ENCODE data around the gene CLEC4F.
A peak's percentile ranks its signal among the peaks of the same experiment; 100 is the strongest.

The CLEC4F gene

GRCh38 chr2:70850925-70851324, 30.5 kb upstream of the CLEC4F start:
- TF ChIP-seq CTCF (IDR thresholded peaks at IDR 0.05; ENCODE audit: insufficient read depth, low read depth, low read length, missing control alignments): no peak
- H3K4me3 ChIP-seq (ENCODE audit: low read length): no peak overlapping the region
- peak; percentile 27 for DNase-seq (ENCODE audit: low read depth)

- no peak for TF ChIP-seq CTCF (IDR thresholded peaks at IDR 0.05; ENCODE audit: insufficient read depth, low read depth, low read length, missing control alignments)
- no peak overlapping the region for H3K4me3 ChIP-seq (ENCODE audit: low read length)
- no peak for DNase-seq (ENCODE audit: low read depth)
Measured at GRCh38 chr2:70842401-70842800, 22.0 kb upstream of the CLEC4F start.

- H3K4me3 ChIP-seq (ENCODE audit: low read length): no peak overlapping the region
- no peak for TF ChIP-seq CTCF (IDR thresholded peaks at IDR 0.05; ENCODE audit: insufficient read depth, low read depth, low read length, missing control alignments)
- no peak for DNase-seq (ENCODE audit: low read depth)
Measured at GRCh38 chr2:70837980-70838925, 17.9 kb upstream of the CLEC4F start.

- TF ChIP-seq CTCF (IDR thresholded peaks at IDR 0.05; ENCODE audit: insufficient read depth, low read depth, low read length, missing control alignments): no peak
- DNase-seq (ENCODE audit: low read depth): no peak
Measured at GRCh38 chr2:70835643-70836042, 15.2 kb upstream of the CLEC4F start, which contains the start of gene CD207. Gene CD207 (minus strand): TSS chr2:70835816. CDS start chr2:70835776, 40 bp downstream.

DNA sequence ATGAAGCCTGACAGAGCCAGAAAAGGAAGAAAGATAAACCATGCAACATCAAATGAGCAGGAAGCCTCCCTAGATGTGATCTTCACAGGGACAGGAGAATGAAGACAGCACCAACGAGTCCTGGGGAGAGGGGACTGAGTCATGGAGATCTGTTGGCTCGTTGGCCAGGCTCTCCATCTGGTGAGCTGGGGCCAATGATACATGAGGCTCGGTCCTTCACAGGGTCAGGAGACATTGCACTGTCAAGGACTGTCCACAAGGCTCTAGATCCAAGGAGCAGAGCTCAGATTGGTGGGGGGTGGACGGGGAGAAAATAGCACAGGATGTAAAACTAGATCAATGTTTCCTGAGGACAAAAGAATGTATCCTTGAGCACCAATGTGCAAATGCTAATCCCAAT, 14.5 kb upstream of the CLEC4F start:
- no peak overlapping the region for H3K4me3 ChIP-seq (ENCODE audit: low read length)
- TF ChIP-seq CTCF (IDR thresholded peaks at IDR 0.05; ENCODE audit: insufficient read depth, low read depth, low read length, missing control alignments): no peak
- no peak for DNase-seq (ENCODE audit: low read depth)

More at GRCh38 chr2:70835643-70836042, 15.2 kb upstream of the CLEC4F start, which contains the start of gene CD207:
- no peak within 1 kb of the TSS for H3K4me3 ChIP-seq (ENCODE audit: low read length)

DNA sequence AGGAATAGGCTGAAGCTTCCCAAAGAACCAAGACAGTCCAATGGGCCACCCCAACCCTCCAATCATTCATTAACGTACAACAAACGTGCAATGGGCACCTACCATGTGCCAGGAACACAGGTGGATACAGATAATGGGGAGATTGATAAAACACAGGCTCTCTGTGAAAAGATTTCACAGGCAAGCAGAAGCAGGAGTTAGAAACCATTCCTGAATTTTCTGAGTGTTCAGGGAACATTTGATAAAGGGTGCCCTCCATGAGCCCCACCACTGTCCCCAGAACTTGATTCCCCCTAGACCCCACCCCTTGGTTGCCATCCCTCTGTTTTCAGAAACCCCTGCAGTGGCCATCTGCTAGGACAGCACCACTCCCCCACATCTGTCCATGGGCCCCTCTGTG, 13.7 kb upstream of the CLEC4F start:
- no peak for TF ChIP-seq CTCF (IDR thresholded peaks at IDR 0.05; ENCODE audit: insufficient read depth, low read depth, low read length, missing control alignments)
- H3K4me3 ChIP-seq (ENCODE audit: low read length): no peak overlapping the region

More for the DNA sequence above, 13.7 kb upstream of the CLEC4F start:
- DNase-seq (ENCODE audit: low read depth): no peak
